GM23248 (cell line): ENCODE measurements around the gene KLHL2.

Experiments used
- EZH2 ChIP-seq: fragments of 200-600 bp; sonication (generic); IDR thresholded peaks from 2 replicates; pipeline ENCODE4 v1.6.1; 2018; ENCODE audit warnings: antibody characterized with exemption, mild to moderate bottlenecking; ENCODE audit not compliant: insufficient read depth, poor library complexity, severe bottlenecking
- EZH2phosphoT487 ChIP-seq: fragments of 200-600 bp; sonication (generic); IDR thresholded peaks from 2 replicates; pipeline ENCODE4 v1.6.1; 2018; ENCODE audit warnings: antibody characterized with exemption, moderate library complexity, mild to moderate bottlenecking, low read depth; ENCODE audit not compliant: insufficient read depth

DNA sequence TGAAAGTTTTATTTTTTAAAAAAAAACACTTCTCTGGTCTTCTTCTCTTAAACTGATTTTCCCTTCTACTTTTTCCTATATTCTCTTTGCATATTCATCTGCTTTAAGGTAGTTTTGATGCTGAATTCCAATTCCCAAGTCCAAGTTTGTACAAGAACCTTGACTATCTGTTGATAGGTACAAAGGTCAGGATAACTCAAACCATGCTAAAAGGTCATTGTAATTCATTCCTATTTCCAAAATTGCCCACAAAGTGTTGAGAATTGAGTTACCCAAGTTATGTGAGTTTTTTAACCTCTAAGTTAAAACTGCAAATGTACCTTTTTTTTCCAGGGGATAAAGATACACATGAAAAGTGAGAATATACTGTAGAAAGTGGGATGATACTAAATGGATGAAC lies 48.6 kb upstream of the KLHL2 start:
- no peak for TF ChIP-seq EZH2phosphoT487
- TF ChIP-seq EZH2, result no peak
